Measurements from ENCODE around the gene BICD2.

BICD2 gene

GRCh38 chr9:92712767-92713166 is 51.9 kb downstream of the BICD2 start:
- H3K4me3 ChIP-seq (ENCODE audit: low read depth, low read length): no peak overlapping the region
- no peak for TF ChIP-seq CTCF (IDR thresholded peaks at IDR 0.05; ENCODE audit: borderline replicate concordance, insufficient read depth, low read depth, low read length)

GRCh38 chr9:92711844-92712243 is 52.8 kb downstream of the BICD2 start:
- TF ChIP-seq CTCF (IDR thresholded peaks at IDR 0.05; ENCODE audit: borderline replicate concordance, insufficient read depth, low read depth, low read length): no peak
- H3K4me3 ChIP-seq (ENCODE audit: low read depth, low read length): no peak overlapping the region

- H3K4me3 ChIP-seq (ENCODE audit: low read depth, low read length): no peak overlapping the region
- no peak for TF ChIP-seq CTCF (IDR thresholded peaks at IDR 0.05; ENCODE audit: borderline replicate concordance, insufficient read depth, low read depth, low read length)
Observed at GRCh38 chr9:92711146-92711545, 53.5 kb downstream of the BICD2 start.

- no peak for TF ChIP-seq CTCF (IDR thresholded peaks at IDR 0.05; ENCODE audit: borderline replicate concordance, insufficient read depth, low read depth, low read length)
- no peak overlapping the region for H3K4me3 ChIP-seq (ENCODE audit: low read depth, low read length)
Observed at GRCh38 chr9:92710368-92710767, 54.3 kb downstream of the BICD2 start.

- H3K4me3 ChIP-seq (ENCODE audit: low read depth, low read length): no peak overlapping the region
- TF ChIP-seq CTCF (IDR thresholded peaks at IDR 0.05; ENCODE audit: borderline replicate concordance, insufficient read depth, low read depth, low read length): no peak
Observed at GRCh38 chr9:92709954-92710353, 54.7 kb downstream of the BICD2 start.

GRCh38 chr9:92709240-92709639 is 55.4 kb downstream of the BICD2 start:
- H3K4me3 ChIP-seq (ENCODE audit: low read depth, low read length): no peak overlapping the region
- no peak for TF ChIP-seq CTCF (IDR thresholded peaks at IDR 0.05; ENCODE audit: borderline replicate concordance, insufficient read depth, low read depth, low read length)

- TF ChIP-seq CTCF (IDR thresholded peaks at IDR 0.05; ENCODE audit: borderline replicate concordance, insufficient read depth, low read depth, low read length): no peak
- no peak overlapping the region for H3K4me3 ChIP-seq (ENCODE audit: low read depth, low read length)
Observed at GRCh38 chr9:92707530-92707929, 57.1 kb downstream of the BICD2 start.
